Prostate gland (tissue), 2 donors: ENCODE measurements around the gene POLDIP3.

Experiments
- CTCF ChIP-seq, 4 experiments: fragments of 200-600 bp in 2 of 4; fragments of 450-650 bp in 2 of 4; sonication (generic) in 2 of 4; IDR thresholded peaks; 1 replicate in 3 of 4; 2 replicates in 1 of 4; pipeline ENCODE4 v1.5.1; 2016 to 2019; ENCODE audit warnings: antibody characterized with exemption in 4 of 4, mild to moderate bottlenecking in 2 of 4, moderate library complexity in 2 of 4
- POLR2A ChIP-seq: fragments of 450-650 bp; IDR thresholded peaks from one replicate; pipeline ENCODE4 v1.6.1; 2016; ENCODE audit warnings: antibody characterized with exemption, mild to moderate bottlenecking
- POLR2AphosphoS5 ChIP-seq: sonication (generic); formaldehyde crosslinking; IDR thresholded peaks from one replicate; pipeline ENCODE4 v1.6.1; 2017; ENCODE audit warnings: antibody characterized with exemption

DNA sequence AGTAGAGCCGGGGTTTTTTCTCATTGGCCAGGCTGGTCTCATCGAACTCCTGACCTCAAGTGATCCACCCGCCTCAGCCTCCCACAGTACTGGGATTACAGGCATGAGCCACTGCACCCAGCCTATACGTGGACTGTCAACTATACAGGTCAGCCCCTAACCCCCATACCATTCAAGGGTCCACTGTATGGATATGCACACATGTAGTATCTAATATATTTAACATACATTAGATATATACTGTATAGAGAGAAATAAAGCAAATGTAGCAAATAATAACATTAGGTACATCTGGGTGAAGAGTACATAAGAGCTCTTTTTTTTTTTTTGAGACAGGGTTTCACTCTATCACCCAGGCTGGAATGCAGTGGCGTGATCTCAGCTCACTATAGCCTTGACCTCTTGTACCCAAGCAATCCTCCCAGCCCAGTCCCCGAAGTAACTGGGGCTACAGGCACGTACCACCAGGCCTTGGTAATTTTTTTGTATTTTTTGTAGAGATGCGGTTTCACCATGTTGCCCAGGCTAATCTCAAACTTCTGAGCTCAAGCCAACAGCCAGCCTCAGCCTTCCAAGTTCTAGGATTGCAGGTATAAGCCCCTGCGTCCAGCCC lies 27.2 kb upstream of the POLDIP3 start:
- TF ChIP-seq CTCF (IDR thresholded peaks at IDR 0.05), result no peak
- no peak for TF ChIP-seq POLR2A
- TF ChIP-seq POLR2AphosphoS5, result no peak
